ENCODE results near the gene FILIP1L. TPM values are rescaled to one million over a fixed set of nuclear protein-coding genes. Genes with fewer than 3 reads are reported as not detected.
"Not testable (repeated sequence)": the region's sequence is repeated elsewhere in the genome, so short reads cannot be mapped to it uniquely, and the experiment has no call there.

The FILIP1L gene
- total RNA-seq, 1 donor from 2014 or later = 1.1 TPM

DNA sequence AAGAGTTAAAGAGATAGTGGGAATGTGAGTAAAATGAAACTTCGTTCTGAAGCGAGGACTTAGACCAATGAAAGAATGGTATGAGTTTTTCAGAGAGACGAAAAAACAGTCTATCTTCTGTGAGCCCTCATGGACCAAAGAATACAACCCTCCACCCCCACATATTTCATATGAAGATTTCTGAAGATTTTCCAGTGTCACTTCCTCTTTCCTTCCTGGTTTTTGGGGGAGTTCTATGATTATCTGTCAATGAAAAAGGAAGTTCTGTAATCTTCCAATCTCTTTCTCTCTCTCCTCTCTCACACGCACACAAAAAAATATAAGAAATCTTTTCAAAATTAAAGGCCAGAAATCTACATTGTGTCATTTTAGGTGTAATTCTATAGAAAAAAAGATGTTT lies 269.0 kb downstream of the FILIP1L start:
- TF ChIP-seq, protein P1, sequence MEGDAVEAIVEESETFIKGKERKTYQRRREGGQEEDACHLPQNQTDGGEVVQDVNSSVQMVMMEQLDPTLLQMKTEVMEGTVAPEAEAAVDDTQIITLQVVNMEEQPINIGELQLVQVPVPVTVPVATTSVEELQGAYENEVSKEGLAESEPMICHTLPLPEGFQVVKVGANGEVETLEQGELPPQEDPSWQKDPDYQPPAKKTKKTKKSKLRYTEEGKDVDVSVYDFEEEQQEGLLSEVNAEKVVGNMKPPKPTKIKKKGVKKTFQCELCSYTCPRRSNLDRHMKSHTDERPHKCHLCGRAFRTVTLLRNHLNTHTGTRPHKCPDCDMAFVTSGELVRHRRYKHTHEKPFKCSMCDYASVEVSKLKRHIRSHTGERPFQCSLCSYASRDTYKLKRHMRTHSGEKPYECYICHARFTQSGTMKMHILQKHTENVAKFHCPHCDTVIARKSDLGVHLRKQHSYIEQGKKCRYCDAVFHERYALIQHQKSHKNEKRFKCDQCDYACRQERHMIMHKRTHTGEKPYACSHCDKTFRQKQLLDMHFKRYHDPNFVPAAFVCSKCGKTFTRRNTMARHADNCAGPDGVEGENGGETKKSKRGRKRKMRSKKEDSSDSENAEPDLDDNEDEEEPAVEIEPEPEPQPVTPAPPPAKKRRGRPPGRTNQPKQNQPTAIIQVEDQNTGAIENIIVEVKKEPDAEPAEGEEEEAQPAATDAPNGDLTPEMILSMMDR (IDR thresholded peaks at IDR 0.05; ENCODE audit: insufficient read depth, low read length, severe bottlenecking) = no peak
- DNase-seq (ENCODE audit: low read depth) = no peak
- Histone ChIP-seq H3K36me3 (ENCODE audit: control insufficient read depth, insufficient read depth, low read length) (no peaks in the 10 kb centered on the region), H3K27me3 (ENCODE audit: control insufficient read depth, insufficient read depth, low read length) (no peaks in the 10 kb centered on the region), H3K4me3 (ENCODE audit: low read depth, low read length) (no peak overlapping the region)
- FAIRE-seq = no peak

DNA sequence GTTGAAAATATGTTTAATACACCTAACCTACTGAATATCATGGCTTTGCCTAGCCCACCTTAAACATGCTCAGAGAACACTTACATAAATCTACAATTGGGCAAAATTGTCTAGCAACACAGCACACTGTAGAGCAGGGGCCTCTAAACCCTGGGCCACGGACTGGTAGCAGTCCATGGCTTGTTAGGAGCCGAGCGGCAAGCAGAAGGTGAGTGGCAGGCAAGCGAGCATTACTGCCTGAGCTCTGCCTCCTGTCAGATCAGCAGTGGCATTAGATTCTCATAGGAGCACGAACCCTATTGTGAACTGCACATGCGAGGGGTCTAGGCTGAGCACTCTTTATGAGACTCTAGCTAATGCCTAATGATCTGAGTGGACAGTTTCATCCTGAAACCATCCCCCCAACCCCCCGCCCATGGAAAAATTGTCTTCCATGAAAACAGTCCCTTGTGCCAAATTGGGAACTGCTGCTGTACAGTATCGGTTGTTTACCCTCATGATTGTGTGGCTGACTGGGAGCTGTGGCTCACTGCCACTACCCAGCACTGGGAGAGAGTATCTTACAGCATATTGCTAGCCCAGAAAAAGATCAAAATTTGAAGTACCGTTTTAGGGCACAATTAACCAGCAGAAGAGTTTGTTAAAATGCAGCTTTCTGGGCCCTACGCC lies 270.6 kb downstream of the FILIP1L start:
- DNase-seq (ENCODE audit: low read depth) (no peak), FAIRE-seq (no peak)
- Histone ChIP-seq H3K27me3 (ENCODE audit: control insufficient read depth, insufficient read depth, low read length) (no peaks in the 10 kb centered on the region), H3K36me3 (ENCODE audit: control insufficient read depth, insufficient read depth, low read length) (no peaks in the 10 kb centered on the region), H3K4me3 (ENCODE audit: low read depth, low read length) (no peak overlapping the region)
- TF ChIP-seq, protein P1 (IDR thresholded peaks at IDR 0.05; ENCODE audit: insufficient read depth, low read length, severe bottlenecking) = no peak

DNA sequence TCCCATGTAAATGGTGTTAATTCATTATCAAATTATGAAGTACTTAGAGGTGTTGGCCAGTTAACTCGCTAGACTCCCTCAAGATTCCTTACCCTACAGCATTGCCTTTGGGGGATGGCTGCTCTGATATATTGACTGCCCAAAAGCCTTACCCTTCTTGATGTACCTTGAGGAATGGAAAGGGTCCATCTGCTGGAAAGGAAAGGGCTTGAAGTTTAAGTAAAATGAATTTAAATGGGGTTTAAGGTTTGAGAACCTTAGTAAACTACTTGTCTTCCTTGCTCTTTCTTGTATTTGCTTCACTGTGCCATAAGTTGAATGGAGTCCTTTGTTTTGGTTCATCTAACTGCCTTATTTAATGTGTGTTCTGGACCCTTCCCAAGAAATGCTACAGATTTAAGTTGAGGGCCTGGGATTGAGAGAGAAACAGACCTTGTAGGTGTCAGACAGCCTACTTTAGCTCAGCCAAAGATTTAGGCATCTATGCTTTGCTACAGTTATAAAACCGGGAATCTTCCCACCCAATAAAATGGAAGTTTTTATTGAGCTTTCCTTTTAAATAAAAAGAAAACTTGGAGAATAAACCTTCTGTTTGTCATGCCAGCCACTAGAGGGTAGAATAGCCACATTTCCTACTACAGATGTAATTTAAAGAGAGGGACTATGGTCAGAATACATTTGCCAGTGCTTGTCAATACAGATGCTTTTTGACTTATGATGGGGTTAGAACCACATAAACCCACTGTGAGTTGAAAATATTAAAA lies 271.3 kb downstream of the FILIP1L start:
- TF ChIP-seq, protein P1 (IDR thresholded peaks at IDR 0.05; ENCODE audit: insufficient read depth, low read length, severe bottlenecking) = peak; percentile 45
- Histone ChIP-seq H3K27me3 (ENCODE audit: control insufficient read depth, insufficient read depth, low read length) (no peaks in the 10 kb centered on the region), H3K36me3 (ENCODE audit: control insufficient read depth, insufficient read depth, low read length) (no peaks in the 10 kb centered on the region), H3K4me3 (ENCODE audit: low read depth, low read length) (no peak overlapping the region)
- no peak for FAIRE-seq
- DNase-seq (ENCODE audit: low read depth) = peak; percentile 56

DNA sequence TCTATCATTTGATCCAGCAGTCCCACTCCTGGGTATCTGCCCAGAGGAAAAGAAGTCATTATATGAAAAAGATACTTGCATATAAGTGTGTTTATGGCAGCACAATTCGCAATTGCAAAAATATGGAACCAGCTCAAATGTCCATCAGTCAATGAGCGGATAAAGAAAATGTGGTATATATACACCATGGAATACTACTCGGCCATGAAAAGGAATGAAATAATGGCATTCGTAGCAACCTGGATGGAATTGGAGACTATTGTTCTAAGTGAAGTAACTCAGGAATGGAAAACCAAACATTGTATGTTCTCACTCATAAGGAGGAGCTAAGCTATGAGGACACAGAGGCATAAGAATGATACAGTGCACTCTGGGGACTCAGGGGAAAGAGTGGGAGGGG lies 272.4 kb downstream of the FILIP1L start:
- FAIRE-seq; H3K4me3 ChIP-seq (ENCODE audit: low read depth, low read length); H3K27me3 ChIP-seq (ENCODE audit: control insufficient read depth, insufficient read depth, low read length); DNase-seq (ENCODE audit: low read depth); H3K36me3 ChIP-seq (ENCODE audit: control insufficient read depth, insufficient read depth, low read length): not testable (repeated sequence)

DNA sequence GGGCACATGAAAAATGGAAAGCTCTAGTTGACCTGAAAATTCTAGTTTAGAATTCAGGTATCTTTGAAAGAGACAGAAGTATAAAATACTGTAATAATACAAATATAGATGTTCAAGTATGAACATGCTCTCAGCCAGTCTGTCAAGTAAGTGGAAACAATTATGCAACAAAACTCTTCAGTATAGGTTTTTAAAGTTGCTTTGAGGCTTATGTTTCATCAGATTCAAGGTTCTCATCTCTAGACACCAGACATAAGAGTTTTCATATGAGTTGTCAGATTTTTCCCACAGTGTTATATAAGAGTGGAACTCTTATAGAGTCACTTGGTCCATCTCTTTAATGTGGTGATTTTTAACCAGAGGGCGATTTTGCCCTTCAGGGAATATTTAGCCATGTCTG lies 274.7 kb downstream of the FILIP1L start:
- Histone ChIP-seq H3K4me3 (ENCODE audit: low read depth, low read length) (no peak overlapping the region), H3K36me3 (ENCODE audit: control insufficient read depth, insufficient read depth, low read length) (no peaks in the 10 kb centered on the region), H3K27me3 (ENCODE audit: control insufficient read depth, insufficient read depth, low read length) (no peaks in the 10 kb centered on the region)
- DNase-seq (ENCODE audit: low read depth) (peak; percentile 62), FAIRE-seq (no peak)
- TF ChIP-seq, protein P1 (IDR thresholded peaks at IDR 0.05; ENCODE audit: insufficient read depth, low read length, severe bottlenecking) = no peak

DNA sequence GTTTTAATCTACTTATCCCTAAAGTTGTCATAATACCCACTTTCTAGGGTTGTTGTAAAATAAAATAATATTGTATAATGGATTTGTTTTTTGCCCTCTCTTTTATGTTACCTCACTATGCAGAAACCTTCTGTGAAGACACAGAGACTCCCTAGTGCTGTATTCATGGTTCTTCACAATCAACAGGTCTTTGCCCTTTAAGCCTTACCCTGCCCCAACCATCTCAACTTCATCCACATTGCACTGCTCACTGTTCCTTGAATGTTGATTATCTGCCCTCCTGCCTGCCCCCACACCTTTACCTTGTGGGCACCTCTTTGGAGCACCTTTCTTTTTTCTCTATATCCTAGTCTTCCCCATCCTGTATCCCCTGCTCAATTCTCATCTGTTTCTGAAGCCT lies 275.5 kb downstream of the FILIP1L start:
- TF ChIP-seq, protein P1 (IDR thresholded peaks at IDR 0.05; ENCODE audit: insufficient read depth, low read length, severe bottlenecking) = no peak
- no peak for FAIRE-seq
- Histone ChIP-seq H3K4me3 (ENCODE audit: low read depth, low read length) (no peak overlapping the region), H3K27me3 (ENCODE audit: control insufficient read depth, insufficient read depth, low read length) (no peaks in the 10 kb centered on the region), H3K36me3 (ENCODE audit: control insufficient read depth, insufficient read depth, low read length) (no peaks in the 10 kb centered on the region)
- no peak for DNase-seq (ENCODE audit: low read depth)
